NCI-H2171 (cell line): Measurements from ENCODE around the gene TUB.

Experiments
- DNase-seq: peaks from one replicate; lab custom pipeline; 2025; lab: John Stamatoyannopoulos, UW

The TUB gene

GRCh38 chr11:8108421-8108820 lies 27.4 kb downstream of the TUB start:
- DNase-seq = no peak

DNA sequence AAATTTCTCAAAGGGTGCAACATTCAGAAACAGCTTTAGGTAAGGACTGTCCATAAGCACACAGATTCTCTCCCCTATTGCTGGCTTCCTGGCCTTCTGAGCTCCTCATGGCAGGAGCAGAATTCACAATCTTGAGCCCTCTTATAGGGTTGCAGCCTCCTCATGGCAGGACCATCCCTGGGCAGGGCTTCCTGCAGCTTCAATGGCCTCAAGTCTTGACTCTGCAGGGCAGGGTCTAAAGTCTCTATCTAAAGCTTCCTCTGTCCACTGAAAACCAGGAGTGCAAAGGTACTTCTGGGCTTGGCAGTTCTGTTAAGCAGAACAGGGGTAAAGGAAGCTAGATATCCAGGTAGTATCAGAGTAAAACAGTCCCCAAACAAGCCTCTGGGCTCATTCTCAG lies 28.7 kb downstream of the TUB start:
- DNase-seq = no peak

- peak; percentile 71 for DNase-seq
These were observed 29.4 kb downstream of the TUB start for GRCh38 chr11:8110396-8110795.

GRCh38 chr11:8111636-8112035 lies 30.6 kb downstream of the TUB start:
- no peak for DNase-seq

GRCh38 chr11:8122173-8122764 lies 41.3 kb downstream of the TUB start:
- no peak for DNase-seq

DNA sequence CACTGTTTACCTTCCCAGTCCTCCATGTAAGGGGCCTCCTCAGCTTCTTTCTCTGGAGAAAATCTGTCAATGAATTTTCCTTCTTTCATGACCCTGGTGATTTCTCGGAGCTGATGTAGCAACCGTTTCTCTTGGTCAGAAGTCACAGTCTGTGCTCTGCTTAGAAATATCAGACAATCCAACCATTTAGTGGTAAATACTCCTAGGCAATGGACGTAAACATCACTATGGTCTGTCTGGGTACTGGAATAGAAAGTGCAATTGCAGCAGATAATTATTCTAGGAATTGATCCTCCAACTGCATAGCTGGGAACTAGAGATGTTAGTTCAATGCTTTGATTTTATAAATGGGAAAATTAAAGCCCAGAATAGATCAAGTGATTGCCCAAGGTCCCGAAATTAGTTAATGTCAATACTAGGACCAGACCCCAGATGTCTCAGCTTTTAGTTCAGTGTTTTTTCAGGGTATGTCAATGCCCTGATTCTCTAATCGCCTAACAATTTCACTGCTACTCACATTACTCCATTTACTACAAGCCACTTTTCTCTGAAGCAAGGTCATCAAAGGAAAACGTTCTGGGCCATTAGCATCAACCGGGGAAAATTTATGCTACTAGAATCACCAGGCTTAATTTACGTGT lies 45.8 kb downstream of the TUB start:
- DNase-seq = no peak

- DNase-seq = no peak
These were observed 46.4 kb downstream of the TUB start for GRCh38 chr11:8127447-8127846.

DNA sequence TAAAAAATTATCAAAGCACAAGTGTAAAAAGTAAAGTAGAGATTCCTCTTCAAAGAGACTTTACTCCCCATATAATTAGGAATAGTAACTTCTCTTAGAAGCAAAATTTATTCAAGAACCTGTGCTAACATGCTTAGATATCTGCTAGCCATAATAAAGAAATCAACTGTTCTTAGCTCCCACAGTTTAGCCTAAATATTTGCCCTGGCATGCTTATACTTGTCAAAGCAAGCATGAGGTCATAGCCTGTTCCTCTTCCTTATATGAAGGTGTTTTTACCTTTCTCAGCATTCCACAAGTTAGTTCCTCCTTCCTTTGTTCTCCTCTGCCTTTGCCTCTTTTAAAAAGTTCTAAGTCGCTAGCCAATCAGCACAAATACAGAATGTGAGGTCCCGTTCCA lies 57.5 kb downstream of the TUB start:
- no peak for DNase-seq

- no peak for DNase-seq
These were observed 68.7 kb downstream of the TUB start for GRCh38 chr11:8149726-8150125.
